ENCODE results near the gene SLC9A1.

SLC9A1 gene

DNA sequence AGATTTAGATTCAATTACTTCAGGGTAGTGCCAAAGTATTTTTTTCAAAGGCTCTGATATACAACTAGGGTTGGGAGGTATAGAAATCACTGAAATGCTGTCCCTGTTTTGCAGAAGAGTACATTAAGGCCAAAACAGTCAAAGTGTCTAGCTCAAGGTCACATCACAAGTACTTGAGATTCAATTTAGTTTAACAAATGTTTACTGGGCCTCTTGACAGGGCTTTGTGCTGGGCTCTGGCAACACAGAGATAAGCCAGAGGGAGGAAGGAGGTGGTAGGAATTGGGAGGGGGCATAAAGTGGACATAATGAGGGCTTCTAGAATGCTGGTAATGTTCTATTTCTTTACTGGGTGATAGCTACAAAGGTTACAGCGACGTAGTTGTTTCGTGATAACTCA is 2.3 kb upstream of the SLC9A1 start:
- no peak overlapping the region for H3K4me3 ChIP-seq (ENCODE audit: low read length)
- no peak for TF ChIP-seq ZNF274 (IDR thresholded peaks at IDR 0.05; ENCODE audit: low read depth, low read length)

DNA sequence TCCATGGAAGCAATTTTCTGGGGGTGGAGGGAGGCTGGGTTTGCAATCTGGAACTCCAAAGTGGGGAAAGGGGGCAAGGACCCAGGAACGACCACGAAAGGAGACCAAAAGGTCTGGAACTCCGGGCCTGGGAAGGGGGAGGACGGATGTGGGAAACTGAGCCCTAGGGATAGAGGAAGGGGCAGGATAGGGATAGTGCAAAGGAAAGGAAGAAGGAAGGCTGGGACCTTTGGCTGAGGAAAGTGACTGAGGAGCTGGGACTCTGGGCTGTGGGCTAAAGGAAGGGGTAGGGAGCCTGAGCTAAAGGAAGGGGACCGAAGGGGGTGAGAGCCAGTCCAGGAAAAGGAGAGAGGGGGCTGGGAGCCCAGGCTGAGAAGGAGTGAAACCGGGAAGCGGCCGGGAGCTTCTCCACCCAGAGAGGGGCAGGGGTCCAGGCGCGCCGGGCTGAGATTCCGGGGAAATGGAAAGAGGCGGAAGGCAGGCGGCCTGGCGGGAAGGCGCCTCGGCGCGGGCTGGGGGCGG is 395 bp downstream of the SLC9A1 start:
- H3K4me3 ChIP-seq (ENCODE audit: low read length) = peak overlapping the region; percentile 67
- TF ChIP-seq ZNF274 (IDR thresholded peaks at IDR 0.05; ENCODE audit: low read depth, low read length) = no peak

DNA sequence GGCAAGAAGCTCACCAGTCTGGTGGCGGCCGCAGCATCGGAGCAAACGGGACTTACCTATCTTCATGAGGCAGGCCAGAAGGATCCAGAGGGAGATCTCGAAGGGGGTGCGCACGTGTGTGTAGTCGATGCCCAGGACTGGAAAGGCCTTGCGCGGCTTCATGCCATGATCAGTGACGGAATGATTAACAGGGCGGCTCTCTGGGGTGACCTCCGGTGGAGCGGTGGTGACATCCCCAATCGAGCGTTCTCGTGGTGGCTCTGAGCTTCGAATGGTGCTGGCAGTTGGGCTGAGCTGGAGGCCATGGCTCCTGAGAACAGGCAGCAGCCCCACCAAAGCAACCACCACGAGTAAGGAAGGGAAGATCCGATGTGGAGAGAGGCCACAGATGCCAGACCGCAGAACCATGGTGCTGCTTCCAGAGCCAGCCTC is 982 bp downstream of the SLC9A1 start:
- peak overlapping the region; percentile 67; the same call in 1 of the 2 replicates for H3K4me3 ChIP-seq (ENCODE audit: low read length)
- no peak for TF ChIP-seq ZNF274 (IDR thresholded peaks at IDR 0.05; ENCODE audit: low read depth, low read length)

DNA sequence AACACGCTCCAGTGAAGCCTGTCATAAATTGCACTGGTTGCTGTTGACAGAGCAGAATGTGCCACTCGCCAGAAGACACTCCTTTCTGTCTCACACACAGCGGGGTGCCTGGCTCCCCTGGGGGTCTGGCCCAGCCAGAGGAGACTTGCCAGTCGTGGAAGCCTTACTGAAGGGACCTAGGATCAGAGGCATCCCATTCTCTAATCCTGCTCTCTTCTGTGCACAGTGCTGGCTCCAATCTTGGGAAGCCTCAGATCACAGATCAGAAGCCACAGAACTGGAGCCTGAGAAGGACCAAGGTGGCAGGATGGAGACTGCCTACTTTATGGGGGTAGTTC is 1.4 kb downstream of the SLC9A1 start:
- TF ChIP-seq ZNF274 (IDR thresholded peaks at IDR 0.05; ENCODE audit: low read depth, low read length) = no peak

DNA sequence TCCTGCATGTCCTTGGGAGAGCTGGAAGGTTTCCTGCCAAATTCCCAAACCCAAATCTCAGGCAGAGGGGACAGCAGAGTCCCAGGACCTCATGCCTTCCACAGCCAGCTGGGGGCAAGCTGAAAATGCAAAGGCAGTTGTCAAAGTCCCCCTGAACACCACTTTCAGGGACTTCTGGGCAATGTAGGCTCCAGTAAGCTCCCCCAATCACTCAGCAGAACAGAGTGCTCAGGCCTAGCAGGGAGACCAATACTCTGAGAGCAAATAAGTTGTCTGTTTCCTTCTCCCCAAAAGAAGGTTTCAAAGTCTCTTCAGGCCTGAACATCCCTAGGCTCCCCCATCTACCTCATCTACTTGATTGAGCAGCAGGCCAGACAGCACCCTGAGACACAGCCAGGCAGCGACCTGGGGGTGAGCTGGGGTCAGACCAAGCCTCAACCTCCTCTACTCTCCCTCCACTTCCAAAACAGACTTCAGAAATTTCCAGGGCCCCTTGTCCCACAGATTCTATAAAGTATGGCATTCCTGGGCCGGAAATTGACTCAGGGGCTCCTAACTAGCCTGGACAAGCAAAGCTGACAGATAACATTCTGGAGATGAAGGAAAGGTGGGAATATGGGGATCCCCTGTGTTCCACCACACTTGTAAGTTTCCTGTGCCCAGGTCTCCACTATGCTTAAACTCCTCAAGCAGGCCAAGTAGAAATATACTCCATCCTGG is 1.9 kb downstream of the SLC9A1 start:
- no peak for TF ChIP-seq ZNF274 (IDR thresholded peaks at IDR 0.05; ENCODE audit: low read depth, low read length)
- H3K4me3 ChIP-seq (ENCODE audit: low read length) = peak overlapping the region; percentile 67; the same call in 1 of the 2 replicates

More for the DNA sequence above, 1.4 kb downstream of the SLC9A1 start:
- peak overlapping the region; percentile 67; the same call in 1 of the 2 replicates for H3K4me3 ChIP-seq (ENCODE audit: low read length)

DNA sequence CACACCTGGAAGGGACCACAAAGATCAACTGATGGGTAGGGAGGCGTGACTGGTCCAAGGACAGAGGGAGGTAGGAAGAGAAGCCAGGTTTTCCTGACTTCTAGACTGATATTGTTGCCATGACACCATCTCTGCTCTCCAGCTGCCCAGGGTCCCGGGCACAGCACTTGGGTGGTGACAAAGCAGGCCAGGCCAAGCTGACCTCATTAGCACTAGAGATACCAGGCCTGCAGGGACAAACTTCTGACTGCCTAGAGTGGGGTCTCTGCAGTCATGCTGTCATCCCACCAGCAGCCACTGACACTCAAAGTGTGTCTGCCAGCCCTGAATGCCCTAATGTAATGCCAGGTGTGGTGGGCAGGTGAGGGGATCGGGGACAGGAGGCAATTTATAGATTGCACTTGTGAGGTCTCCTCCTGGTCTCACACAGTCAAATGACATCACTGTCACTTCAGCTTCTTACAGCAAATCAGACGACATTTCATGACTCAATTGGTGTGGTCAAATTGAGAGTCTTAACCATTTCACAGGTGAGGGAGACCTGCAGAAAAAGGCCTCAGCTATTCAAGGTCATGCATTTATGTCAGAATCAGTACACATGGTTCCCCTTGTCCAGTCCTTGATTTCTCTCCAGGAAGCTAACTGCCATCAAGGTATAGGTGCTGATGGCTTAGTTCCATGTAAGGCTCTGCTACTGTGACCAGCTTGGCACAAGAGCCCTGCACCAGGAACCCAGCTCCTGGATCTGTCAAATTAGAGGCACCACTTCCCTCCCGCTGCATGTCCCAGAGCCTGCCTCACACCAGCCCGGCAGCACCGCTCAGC is 2.7 kb downstream of the SLC9A1 start:
- no peak overlapping the region; the same call in 1 of the 2 replicates for H3K4me3 ChIP-seq (ENCODE audit: low read length)

DNA sequence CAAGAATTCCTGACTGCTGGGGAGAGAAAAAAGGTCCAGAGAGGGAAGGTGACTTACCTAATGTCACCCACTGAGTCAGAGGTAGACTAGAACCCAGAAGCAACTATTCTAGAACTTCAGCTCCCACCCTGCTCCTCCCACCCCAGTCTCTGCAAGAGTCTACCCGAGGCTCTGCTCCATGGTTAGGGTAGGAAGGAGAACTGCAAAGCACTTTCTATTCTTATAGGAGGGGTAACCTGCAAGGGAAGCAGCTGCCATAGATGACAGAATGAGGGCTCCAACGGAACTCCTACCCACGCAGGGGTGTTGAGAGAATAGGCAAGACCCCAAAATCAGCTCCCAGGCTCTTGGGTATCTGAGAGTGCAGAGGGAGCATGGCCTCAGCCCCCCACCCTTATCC is 4.3 kb downstream of the SLC9A1 start:
- TF ChIP-seq ZNF274 (IDR thresholded peaks at IDR 0.05; ENCODE audit: low read depth, low read length) = no peak
- no peak overlapping the region for H3K4me3 ChIP-seq (ENCODE audit: low read length)

More for the DNA sequence above, 2.7 kb downstream of the SLC9A1 start:
- TF ChIP-seq ZNF274 (IDR thresholded peaks at IDR 0.05; ENCODE audit: low read depth, low read length) = no peak

DNA sequence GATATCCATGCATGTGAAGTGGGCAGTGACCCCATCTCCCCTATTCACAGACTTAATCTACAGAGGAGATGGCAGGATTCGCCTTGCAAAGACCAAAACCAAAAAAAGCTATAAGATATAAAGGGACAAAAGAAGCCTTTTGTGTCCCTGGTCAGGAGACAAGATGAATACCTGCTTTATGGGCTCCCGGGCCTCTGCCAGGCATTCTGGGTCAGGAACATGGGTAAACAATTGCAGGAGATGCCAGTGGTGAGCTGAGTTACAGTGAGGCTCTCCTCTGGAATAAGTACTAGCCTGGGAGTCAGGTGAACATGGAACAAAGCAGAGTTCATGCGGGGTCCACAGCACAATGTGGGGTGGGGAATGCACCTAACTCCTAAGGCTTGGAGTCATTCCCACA is 4.7 kb downstream of the SLC9A1 start:
- H3K4me3 ChIP-seq (ENCODE audit: low read length) = no peak overlapping the region
- no peak for TF ChIP-seq ZNF274 (IDR thresholded peaks at IDR 0.05; ENCODE audit: low read depth, low read length)

DNA sequence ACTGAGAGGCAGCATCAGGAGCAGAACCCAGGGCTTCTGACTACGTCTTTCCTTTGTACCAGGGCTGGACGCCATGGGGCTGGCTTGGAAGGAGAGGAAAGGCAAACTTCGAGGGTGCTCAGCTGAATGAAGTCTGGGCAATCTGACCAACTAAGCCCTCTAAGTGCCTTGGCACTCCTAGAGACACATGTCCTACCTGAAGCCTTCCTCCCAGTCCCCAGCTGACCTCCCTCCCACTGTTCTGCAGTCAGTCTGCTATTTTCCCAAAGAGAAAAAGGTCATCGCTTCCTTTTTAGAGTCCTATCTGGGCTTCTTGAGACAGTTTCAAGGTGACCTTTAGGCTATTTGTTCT is 5.2 kb downstream of the SLC9A1 start:
- TF ChIP-seq ZNF274 (IDR thresholded peaks at IDR 0.05; ENCODE audit: low read depth, low read length) = no peak
- no peak overlapping the region for H3K4me3 ChIP-seq (ENCODE audit: low read length)

DNA sequence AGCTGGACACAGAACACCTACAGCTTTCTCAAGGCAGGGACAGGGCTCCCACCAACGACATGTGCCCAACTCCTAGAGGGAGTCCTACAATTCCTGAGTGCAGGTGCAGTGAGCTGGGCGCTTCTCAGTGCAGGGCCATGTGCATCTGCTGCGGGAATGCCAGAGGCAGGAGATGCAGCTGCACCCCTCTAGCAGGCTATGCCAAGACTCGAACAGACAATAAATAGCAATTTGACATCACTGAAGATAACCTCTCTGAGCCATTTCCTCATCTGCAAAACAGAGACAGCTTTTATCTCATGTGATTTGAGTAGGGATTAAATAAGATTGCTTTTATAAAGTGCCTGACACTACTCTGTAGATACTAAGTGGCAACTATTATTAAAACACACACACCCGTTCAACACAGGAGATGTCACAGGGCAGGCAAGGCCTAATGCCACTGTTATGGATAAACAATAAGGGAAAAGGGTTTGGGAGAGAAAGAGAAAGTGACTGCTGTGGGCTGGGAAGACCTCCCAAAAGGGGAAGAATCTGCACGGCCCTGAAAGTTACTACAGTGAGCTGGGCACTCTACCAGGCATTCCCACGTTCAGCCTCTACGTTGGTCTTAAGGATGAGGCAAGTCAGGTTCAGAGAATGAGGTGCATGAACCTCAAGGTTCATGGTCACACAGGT is 5.7 kb downstream of the SLC9A1 start:
- no peak for TF ChIP-seq ZNF274 (IDR thresholded peaks at IDR 0.05; ENCODE audit: low read depth, low read length)
- no peak overlapping the region for H3K4me3 ChIP-seq (ENCODE audit: low read length)

DNA sequence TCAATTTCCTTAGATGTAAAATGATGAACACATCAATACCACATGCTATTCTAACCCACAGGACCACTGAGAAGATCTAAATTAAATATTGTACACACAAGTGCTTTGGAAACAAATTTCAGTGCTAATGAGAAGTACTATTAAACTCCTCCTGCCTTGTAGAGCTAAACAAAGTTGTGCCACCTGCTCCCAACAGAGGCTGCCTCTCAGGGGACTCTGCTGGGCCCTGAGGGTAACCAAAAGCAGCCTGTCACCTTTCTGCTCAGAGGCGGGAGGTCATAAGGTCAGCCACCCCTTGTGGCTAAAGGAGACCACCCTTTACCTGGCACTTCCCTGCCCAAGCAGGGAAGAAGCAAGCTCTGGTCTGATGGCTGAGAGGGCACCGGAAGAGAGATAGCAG is 6.3 kb downstream of the SLC9A1 start:
- no peak overlapping the region for H3K4me3 ChIP-seq (ENCODE audit: low read length)
- no peak for TF ChIP-seq ZNF274 (IDR thresholded peaks at IDR 0.05; ENCODE audit: low read depth, low read length)

DNA sequence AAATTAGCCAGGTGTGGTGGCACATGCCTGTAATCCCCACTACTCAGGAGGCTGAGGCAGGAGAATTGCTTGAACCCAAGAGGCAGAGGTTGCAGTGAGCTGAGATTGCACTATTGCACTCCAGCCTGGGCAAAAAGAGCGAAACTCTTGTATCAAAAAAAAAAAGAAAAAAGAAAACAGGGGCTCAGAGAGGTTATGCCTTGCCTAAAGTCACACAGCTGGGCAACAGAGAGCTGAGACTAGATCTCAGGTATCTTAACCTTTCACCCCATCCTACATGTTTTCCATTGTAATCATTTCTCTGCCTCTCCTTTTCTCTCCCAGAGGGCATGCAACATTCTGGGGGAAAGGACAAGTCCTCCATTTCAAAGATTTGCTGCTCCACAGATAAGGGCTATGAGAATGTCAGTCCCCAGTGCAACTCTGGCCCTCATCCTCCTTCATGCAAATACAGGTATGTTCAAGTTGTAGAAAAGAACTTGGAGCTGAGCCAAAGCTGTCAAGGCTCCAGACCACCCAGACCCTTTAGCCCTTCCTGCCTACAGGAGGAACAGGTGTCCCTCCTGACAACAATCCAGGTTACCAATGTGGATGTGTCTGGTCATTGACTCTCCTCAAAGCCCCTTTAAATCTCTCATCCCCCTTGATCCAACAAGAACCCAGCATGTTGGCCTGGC is 6.9 kb downstream of the SLC9A1 start:
- no peak for TF ChIP-seq ZNF274 (IDR thresholded peaks at IDR 0.05; ENCODE audit: low read depth, low read length)
- no peak overlapping the region for H3K4me3 ChIP-seq (ENCODE audit: low read length)

DNA sequence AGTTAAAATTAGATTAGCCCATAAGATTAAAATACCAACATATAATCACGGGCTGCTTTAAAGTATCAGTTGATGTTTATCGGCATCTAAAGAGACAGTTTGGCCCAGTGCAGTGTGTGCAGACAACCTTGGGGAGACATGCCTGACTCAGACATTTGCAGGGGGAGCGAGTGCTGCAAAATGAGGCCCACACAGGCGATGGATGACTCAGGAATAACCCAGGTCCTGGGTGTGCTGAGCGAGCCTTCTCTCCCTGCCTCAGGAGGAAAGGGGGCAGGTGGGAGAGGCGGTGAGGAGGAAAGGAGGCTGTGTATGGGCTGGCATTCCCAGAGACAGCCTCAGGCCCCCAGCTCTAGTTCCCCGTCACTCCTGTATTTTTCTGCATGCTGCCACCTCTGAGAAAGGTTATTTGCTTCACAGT is 9.0 kb downstream of the SLC9A1 start:
- no peak overlapping the region for H3K4me3 ChIP-seq (ENCODE audit: low read length)
- TF ChIP-seq ZNF274 (IDR thresholded peaks at IDR 0.05; ENCODE audit: low read depth, low read length) = no peak
